HG03097 (cell line): ENCODE data around the gene FLYWCH2.

Experiments used
- ATAC-seq: cut with Tn5 transposase; IDR thresholded peaks from one replicate; pipeline ENCODE4 v1.9.1; 2021; ENCODE audit not compliant: unreplicated experiment, low FRiP score

The FLYWCH2 gene, protein sequence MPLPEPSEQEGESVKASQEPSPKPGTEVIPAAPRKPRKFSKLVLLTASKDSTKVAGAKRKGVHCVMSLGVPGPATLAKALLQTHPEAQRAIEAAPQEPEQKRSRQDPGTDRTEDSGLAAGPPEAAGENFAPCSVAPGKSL

DNA sequence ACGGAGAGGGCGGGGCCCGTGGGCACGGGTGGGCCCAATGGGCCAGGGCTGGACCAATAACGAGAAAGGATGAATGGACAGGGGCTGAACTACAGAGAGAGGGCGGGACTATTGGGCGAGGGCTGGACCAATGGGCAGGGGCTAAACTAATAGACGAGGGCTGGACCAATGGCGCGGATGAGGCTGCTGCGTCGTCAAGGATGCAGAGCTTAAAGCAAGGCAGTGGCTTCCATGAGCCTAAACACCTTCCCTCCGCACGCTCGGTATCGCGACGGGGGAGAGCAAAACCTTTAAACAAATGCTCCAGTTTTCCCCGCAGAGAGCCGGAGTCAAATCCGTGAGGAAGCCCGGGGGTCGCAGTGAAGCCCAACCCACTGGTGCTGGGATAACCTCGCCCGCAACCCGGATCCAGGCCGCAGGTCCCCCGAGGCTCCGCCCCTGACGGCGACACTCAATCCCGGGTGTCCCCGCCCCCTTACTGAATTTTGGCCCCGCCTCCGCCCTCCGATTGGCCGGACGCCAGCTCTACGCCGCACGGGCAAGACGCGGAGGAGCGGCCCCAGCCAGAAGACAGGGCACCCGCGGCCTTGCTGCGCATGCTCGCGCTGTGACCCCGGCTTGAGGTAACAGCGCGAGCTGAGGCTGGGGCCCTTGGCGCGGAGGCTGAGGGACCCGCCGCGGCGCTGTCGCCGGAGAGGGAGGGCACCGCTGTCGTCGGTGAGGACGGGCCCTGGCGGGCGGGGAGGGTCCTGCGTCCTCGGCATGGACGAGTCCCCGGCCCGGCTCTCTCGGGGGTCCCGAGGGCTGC lies at the start of gene FLYWCH2:
TSS of gene FLYWCH2 (plus strand) at position 566 of the 808 bp plus-strand sequence. CDS start 13,235 bp downstream, outside the sequence.
- ATAC-seq: peak; percentile 82

DNA sequence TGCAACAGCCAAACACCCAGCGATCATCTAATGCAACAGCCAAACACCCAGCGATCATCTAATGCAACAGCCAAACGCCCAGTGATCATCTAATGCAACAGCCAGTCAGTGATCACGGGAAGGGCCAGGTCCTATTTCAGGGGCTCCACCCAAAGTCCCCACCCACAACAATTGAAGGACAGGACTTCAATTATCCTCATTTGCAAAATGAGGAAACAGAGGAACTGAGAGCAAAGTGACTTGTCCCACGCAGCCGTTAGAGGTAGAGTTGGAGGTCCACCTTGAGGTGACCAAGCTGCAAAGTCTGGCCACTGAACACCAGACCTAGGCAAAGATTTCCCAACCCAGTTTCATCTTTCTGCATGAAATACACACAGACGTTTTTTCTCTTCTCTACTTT lies 49.2 kb upstream of the FLYWCH2 start:
- no peak for ATAC-seq

DNA sequence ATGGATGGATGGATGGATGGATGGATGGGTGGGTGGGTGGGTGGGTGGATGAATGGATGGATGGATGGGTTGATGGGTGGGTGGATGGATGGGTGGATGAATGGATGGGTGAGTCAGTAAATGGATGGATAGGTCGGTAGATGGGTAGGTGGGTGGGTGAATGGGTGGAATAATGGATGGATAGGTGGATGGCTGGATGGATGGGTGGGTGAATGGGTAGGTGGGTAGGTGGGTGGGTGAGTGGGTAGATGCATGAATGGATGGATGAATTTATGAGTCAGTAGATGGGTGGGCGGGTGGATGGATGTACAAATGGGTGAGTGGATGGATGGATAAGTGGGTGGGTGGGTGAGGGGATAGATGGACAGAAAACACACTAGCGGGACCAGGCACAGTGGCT lies 48.0 kb upstream of the FLYWCH2 start:
- no peak for ATAC-seq

DNA sequence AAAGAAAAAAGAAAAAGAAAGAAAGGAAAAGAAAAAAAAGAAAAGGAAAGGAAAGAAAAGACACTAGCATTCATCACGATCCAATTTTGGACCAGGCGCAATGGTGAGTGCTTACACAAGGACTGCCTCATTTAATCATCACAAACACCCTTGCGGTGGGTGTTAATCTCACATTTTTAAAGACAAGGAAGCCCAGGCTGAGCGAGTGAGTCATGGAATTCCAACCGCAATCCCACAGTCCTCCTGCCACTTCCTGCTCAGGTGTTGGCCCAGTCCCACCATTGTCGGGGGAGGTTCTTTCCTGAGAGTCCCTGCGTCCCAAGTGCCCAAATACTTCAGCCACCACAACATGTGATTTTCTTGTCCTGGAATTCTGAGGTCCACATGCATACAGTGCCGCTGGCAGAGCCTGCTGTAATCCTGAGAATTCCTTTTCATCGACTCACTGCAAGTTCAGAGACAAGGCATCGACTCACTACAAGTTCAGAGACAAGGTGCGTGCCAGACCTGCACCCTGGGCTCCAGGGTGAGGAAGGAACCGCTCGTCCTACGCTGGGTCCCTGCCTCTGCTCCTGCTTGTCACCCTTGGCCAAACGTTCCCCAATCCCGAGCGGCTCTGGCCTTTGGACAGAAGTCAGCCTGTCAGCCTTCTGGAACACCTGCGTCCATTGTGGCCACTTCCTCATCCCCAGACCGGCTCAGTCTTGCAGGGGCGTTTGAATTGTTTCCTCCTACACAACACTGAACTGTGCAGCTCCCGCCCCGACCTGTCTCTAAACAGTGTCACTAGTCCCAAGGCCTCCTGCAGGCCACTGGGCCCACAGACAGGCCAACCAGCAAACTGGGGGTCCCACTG lies 47.1 kb upstream of the FLYWCH2 start:
- ATAC-seq: no peak

DNA sequence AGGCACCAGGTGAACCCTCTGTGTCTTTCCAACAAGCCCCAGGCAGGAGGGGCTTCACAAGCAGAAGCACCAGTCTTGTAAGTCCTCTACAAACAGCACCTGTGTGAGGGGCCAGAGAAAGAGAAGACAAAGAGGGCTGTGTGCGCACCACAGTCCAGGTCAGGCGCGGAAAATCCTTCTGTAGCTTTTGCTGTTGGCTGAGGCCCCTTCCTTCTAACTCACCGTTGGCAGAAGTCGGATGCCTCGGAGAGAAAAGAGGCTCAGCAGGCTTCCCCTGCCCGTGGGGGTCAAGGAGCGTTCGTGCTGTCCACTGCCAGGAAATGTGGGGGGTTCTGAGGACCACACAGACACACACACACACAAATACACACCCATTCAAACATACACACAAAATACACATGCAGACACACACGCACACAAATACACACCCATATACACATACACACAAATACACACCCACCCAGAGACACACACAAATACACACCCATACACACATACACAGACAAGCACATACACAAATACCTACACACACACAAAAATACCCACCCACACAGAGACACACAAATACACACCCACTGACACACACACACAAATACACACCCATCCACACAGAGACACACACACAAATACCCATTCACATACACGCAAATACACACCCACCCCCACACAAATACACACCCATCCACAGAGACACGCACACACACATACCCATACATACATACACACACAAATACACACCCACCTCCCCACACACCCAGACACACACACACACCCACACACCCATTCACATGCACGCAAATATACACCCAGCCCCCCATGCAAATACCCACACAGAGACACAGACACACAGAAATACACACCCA lies 46.1 kb upstream of the FLYWCH2 start:
- ATAC-seq: no peak

DNA sequence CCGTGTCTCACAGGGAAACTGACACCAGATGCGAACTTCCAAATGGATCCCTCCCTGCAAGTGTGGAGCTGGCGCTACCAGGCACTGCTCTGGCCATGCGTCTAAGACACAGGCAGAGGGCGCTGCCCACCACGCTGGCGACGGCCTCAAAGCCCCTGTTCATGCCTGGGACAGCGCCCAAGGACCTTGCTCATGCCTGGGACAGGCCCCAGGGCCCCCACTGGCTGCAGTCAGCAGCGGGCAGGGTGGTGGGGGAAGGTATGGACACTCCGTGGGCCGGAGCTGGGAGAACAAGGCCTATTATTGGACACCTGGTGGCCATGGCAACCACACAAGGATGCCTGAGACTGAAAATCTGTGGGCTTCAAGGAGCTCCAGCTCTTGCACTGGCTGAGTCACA lies 44.1 kb upstream of the FLYWCH2 start:
- ATAC-seq: no peak

DNA sequence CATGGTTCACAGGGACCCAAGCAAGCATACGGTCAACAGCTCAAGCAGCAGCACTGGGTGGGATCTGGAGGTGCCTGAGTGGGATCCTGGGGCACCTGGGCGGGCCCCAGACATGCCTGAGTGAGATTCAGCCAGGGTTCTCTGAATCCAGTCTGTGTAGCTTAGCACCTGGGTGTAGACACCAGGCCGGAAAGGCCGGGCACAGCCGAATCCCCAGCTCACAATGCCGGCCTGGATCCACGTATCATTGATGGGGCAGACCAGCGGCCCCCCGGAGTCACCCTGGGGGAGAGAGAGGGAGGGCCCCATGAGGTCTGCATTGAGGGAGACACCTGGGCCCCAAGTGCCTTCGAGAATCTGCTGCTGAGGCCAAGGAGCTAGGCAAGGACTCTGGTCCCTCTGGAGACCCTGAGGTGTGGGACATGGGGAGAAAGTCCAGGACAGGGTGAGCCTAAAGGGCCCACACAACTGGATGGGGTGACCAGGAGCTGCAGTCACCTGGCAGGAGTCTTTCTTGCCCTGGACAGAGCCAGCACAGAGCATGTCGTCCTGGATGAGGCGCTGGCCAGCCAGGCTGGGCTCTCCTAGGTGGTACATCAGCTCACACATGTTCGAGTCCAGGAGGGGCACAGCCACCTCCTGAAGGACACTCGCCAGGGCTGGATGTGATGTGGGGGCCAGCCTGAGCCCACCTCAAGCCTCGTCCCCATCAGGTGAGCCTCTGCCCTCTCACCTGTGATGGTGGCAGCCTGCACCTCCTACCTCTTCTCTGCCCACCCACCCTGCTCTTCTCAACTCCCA lies 43.2 kb upstream of the FLYWCH2 start:
- ATAC-seq: no peak

DNA sequence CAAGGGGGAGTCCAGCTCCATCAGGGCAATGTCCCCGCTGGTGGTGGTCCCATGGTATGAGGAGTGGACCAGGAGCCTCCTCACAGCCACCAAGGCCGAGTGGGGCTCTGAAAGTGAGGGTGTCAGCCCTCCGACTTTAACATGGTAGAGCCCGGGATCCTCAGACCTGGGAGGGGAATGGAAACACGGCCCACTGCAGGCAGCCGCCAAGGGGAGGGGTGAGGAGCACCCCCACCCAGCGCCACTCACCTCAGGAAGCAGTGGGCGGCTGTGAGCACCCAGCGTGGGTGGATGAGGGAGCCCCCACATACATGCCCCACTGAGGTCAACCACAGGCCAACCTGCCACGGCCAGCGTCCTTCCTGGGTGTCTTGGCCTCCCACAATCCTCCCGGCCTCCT lies 42.1 kb upstream of the FLYWCH2 start:
- no peak for ATAC-seq

DNA sequence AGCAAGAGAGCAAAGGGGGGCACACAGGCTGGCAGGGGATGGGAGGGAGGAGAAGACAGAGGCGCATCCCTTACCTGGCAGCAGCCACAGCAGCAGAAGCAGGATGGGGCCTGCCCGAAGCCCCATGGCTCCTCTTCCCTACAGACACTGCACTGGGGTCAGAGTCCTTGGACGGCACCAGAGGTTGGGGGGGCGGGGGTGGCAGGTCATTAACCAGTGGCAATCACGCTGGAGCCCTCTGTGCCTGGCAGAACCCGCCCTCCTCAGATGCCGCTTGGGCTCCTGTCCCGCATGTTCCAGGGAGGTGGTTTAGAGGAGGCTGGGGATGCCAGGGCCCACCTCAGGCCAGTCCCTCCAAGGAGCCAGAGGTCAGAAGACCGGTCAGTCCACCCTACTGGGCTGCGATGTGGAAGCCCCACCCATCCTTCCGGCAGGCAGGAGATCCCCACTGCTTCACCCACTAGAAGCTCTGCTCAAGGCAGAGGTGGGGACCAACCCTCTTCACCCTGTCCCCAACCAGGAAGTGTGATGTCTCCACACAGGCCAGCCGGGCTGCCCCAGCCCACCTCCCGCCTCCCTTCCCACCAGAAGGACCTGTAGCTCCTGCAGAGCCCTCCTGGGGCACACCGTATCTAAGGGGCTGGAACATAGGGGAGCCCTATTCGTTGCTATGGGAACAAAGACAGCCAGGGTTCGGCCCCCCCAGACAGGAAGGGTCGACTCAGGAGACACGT lies 41.2 kb upstream of the FLYWCH2 start:
- ATAC-seq: no peak

DNA sequence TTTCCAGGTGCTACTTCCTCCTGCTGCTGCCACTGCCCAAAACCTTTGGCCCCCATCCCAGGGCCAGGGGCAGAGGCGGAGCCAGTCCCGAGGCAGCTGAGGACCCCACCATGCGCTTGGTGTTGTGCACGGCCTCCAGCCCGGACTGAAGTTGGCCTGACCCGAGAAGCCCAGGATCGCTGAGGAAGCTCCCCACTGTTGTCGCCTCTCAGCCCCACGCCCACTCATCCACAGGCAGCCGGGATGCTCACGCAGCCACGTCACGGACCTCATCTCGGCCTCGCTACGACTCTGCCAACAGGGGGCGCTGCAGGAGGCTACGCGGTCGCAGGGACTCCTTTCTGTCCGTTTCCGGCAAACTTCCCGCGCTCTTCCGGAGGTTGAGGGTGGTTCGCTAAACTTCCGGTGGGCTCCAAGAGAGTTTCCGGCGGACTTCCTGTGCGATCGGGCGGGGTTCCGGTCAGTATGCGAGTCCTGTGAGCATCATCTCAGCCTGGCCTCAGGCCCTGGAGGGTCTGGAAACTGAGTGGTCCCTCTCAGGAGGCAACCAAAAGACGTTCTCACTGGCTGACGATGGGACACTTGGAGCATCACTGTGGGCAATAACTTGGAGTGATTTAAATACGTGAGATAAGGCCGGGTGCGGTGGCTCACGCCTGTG lies 40.5 kb upstream of the FLYWCH2 start:
- ATAC-seq: no peak

DNA sequence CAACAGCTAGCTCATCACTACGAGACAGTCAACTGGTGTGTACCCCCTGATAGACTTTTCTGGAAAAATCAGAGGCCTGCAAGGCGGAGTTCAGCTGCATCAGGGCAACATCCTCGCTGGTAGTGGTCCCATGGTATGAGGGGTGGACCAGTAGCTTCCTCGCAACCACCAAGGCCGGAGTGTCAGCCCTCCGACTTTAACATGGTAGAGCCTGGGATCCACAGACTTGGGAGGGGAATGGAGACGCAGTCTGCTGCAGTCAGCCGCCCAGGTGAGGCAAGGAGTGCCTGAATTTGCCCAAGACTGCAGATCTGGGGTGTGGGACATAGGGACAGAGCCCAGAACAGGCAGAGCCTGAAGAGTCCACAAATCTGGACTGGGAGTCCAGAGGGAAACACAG lies 39.5 kb upstream of the FLYWCH2 start:
- ATAC-seq: no peak

DNA sequence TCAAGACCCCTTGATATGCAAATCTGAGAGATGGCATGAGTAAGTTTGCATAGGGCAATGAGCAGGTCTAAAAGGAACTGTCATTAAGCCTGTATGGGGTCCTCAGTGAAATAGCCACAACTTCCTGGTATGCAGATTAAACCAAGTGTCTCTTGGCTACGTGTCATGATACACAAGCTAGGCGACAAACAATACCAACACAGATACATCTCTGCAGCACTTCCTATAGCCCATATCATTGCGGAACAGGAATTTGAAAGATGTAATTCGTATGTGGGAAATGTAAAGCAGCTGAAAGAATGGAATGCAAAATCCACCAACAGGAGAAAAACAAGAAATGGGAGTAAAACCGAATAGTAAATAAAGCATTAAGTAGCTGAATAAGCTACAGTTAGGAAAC lies 37.9 kb upstream of the FLYWCH2 start:
- ATAC-seq: no peak

DNA sequence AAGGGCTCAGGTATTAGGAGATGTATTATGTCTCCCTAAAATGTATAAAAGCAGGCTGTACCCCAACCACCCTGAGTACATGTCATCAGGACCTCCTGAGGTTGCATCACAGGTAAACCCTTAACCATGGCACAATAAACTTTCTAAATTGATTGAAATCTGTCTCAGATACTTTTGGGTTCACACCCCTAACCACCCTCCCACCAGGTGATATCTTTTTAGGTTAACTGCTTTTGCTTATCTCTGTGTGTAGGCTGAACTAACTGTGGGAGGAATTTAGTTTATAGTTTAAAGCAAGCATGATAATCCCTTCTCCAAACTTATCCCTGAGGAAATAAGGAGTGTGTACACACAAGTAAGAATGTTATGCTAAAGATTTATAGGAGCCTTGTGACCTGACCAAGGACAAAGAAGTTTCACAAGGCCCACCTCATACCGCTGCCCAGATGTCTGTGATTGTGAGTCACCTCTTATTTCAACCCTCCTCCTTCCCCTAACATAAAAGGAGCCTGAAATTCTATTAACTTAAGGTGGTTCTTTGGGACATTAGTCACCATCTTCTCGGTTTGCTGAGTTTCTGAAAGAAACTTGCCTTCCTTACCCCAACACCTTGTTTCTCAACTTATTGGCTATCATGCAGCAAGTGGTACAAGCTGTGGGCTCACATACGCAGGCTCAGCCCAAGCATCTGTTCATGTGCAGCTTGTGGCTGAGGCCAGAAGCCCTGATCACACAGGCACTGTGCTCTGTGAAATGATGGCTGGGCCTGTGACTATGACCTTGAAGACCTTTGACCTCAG lies 36.3 kb upstream of the FLYWCH2 start:
- ATAC-seq: no peak

DNA sequence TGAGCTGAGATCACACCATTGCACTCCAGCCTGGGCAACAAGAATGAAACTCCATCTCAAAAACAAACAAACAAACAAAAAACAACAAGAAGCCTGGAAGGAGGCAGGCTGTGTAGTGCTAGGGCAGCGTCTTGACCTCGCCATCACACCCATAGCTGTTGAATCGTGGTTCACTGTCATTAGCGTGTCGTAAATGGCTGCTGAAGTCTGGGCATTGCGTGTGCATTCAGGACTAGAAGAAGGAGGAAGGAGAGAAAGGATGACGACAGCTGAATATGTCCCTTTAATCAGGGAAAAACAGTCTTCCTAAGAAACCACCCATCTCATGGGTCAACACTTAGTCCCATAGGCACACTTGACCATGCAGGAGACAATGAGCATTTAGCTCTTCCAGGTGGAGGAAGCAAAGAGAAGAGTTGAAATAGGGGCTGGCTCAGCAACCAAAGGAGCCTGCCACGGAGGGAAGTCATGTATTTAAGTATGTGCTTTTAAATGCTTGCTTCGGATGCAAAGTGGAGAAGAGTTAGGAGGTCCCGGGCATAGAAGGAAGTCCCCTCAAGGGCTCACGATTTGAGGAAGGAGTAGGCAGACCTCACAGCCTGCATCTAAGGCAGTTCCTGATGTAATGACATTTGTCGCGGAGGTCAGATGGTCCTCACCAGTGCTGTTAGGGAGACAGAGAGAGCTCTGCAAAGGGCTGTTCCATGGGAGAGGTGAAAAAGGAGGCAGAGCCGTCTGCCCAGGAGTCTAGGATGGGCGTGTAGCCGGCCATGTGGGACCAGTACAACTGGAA lies 33.9 kb upstream of the FLYWCH2 start:
- no peak for ATAC-seq

DNA sequence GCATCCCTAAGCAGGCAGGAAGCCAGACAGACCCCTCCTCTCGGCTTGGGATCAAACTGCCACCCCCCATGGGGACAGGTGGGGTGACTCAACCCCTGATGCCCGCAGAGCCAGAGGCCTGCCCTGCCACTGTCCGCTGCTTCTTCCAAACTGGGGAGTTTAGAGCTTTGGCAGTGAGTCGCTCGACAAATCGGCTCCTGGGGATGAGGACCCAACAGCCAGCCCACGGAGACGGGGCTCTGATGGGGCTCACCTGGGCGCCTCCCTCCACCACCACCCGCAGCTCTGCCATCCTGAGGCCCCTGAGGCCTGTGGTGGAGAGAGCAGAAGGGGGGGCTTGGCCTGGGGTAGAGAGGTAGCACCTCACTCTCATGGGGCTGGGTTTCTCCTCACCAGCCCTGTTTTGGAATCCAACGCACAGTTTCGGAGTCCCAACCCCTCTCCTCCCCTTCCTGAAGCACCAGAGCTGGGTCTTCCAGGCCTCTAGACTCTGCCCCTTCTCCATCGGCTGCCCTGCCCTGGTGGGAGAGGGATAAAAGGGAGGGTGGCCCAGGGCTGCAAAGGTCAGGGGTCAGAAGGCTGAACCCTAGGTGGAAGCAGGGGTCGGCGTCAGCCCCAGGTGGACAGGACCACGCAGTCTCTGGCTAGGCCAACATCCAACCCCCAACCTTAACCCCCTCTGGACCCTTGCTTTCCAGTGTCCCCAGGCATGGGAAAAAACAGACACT lies 30.8 kb upstream of the FLYWCH2 start:
- ATAC-seq: no peak

DNA sequence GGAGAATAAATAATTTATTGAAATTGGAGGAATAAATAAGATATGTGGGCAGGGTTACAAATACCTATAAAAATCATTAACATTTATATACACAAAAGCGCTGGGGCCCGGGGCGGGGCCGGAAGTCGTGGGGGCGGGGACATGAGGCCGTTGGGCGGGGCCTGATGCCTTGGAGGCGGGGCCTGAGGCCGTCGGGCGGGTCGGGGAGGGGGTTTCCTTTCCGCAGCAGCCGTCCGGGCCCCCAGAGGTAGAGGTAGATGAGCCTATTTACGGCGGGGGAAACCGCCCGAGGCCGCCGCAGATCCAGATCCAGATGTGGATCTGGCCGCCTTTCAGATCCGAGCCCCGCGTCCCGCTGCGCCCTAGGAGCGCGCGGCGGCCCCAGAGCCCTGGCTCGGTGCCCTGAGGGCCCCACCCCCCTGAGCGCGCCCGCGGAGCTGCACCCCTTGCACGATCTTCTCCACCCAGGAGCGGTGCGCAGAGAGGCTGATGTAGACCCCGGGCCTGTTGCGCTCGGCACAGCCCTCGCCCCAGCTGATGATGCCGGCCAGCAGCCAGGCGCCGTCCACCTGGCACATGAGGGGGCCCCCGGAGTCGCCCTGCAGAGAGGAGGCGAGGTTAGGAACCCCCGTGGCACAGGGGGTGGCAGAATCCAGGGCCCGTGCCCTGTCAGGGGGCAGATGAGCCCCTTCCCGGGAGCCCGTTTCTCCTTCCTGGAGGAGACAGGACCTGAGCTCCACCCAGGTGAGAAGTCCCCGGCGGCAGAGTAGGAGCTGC lies 30.1 kb upstream of the FLYWCH2 start:
- ATAC-seq: no peak
